ENCODE data around the gene SYNDIG1L. TPM values are rescaled to one million over a fixed set of nuclear protein-coding genes. Genes with fewer than 3 reads are reported as not detected.
A peak's percentile ranks its signal among the peaks of the same experiment; 100 is the strongest.

SYNDIG1L gene
- total and polyA plus RNA-seq, 9 of the 15 experiments (the other 6 are each of a cell fraction or from before 2014, with no cell fraction given): not detected

DNA sequence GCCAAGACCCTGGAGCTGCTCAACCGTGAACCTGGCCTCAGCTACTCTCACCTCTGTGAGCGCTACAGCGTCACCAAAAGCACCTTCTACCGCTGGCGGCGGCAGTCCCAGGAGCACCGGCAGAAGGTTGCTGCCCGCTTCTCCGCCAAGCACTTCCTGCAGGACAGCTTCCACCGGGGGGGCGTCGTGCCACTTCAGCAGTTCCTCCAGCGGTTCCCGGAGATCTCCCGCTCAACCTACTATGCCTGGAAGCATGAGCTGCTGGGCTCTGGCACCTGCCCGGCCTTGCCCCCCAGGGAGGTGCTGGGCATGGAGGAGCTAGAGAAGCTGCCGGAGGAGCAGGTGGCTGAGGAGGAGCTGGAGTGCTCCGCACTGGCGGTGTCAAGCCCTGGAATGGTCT, 68.4 kb downstream of the SYNDIG1L start:
- in situ Hi-C loops (cut with MboI): no loop called here

DNA sequence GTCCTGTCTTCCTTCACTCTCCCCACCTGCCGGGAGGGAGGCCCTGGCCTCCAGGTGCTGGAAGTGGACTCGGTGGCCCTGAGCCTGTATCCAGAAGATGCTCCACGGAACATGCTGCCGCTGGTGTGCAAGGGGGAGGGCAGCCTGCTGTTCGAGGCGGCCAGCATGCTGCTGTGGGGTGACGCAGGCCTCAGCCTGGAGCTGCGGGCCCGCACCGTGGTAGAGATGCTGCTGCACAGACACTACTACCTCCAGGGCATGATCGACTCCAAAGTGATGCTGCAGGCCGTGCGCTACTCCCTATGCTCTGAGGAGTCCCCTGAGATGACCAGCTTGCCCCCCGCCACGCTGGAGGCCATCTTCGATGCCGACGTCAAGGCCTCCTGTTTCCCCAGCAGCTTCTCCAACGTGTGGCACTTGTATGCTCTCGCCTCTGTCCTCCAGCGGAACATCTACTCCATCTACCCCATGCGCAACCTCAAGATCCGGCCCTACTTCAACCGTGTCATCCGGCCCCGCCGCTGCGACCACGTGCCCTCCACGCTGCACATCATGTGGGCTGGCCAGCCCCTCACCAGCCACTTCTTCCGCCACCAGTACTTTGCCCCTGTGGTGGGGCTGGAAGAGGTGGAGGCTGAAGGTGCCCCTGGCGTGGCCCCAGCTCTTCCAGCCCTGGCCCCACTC, 69.0 kb downstream of the SYNDIG1L start:
- ChIA-PET POLR2A (interaction anchor here (0.8 kb wide), 1 partner anchor 10 kb away, joined by 4 read pairs; no protein-coding TSS in a partner anchor), CTCF (ENCODE audit: low intra/inter-chr PET ratio) (interaction anchor here (0.6 kb wide), 1 partner anchor 376 kb away, joined by 4 read pairs; no protein-coding TSS in a partner anchor)
- peaks cover 7 to 28% of the 10 kb centered on the region in 2 experiments; a peak in 3 of 5 replicates for H3K27me3 ChIP-seq (ENCODE audit: control insufficient read depth in 2 of 2, insufficient read depth in 2 of 2, low read length in 2 of 2)
- no peaks in the 10 kb centered on the region for H3K9me1 ChIP-seq (ENCODE audit: control insufficient read depth, insufficient read depth, low read length)
- no peaks in the 10 kb centered on the region for H3K9me3 ChIP-seq (replicated peaks; ENCODE audit: control insufficient read depth, insufficient read depth, low read depth, low read length)
- intact Hi-C loops (cut with micrococcal nuclease) (no loop called here), in situ Hi-C loops (cut with MboI) (no loop called here)
- no peak overlapping the region for H3K4me2 ChIP-seq (ENCODE audit: insufficient read depth, low read length)
- ATAC-seq (no peak; the same call in 2 of the 3 replicates), DNase-seq (ENCODE audit: extremely low read depth in 1 of 4, low spot score in 3 of 4) (no peak), FAIRE-seq (no peak)
- no peaks in the 10 kb centered on the region for H4K20me1 ChIP-seq (replicated peaks; ENCODE audit: control insufficient read depth, insufficient read depth, low read length)
- no peak overlapping the region for H3K9ac ChIP-seq (ENCODE audit: insufficient read depth in 1 of 2, low read depth in 2 of 2, low read length in 2 of 2)
- H3K4me3 ChIP-seq: no peak overlapping the region
- 18% methylated on average over 21 of the region's 32 CpGs for WGBS (ENCODE audit: insufficient coverage, low coverage, missing lambda C conversion rate)
- no peak overlapping the region for H2AFZ ChIP-seq (ENCODE audit: low read depth, low read length)
- no peak overlapping the region for H3K27ac ChIP-seq (ENCODE audit: extremely low read depth, low read depth, low read length)
- peaks cover 0 to 9% of the 10 kb centered on the region in 2 experiments; a peak in 2 of 5 replicates for H3K4me1 ChIP-seq (replicated peaks in 1 of 2; ENCODE audit: control insufficient read depth in 2 of 2, insufficient read depth in 2 of 2, low read length in 2 of 2)
- H3K79me2 ChIP-seq (ENCODE audit: control insufficient read depth, insufficient read depth, low read length): no peaks in the 10 kb centered on the region
- BruUV-seq (replicated peaks): no TSS peak
- no peaks in the 10 kb centered on the region for H3K36me3 ChIP-seq (ENCODE audit: control insufficient read depth, insufficient read depth, low read length)
- TF ChIP-seq NR2F6 (CRISPR knock-in tag; IDR thresholded peaks at IDR 0.05) (no peak), L3MBTL2 (IDR thresholded peaks at IDR 0.05) (0 out of 2 replicates have a peak, but pooled peaks have one; percentile 33)

More for the DNA sequence above, 68.4 kb downstream of the SYNDIG1L start:
- no peak overlapping the region for H3K27ac ChIP-seq (ENCODE audit: extremely low read depth, low read depth, low read length)
- H3K4me3 ChIP-seq: no peak overlapping the region
- no peaks in the 10 kb centered on the region for H3K36me3 ChIP-seq (ENCODE audit: control insufficient read depth, insufficient read depth, low read length)
- no peaks in the 10 kb centered on the region for H3K9me1 ChIP-seq (ENCODE audit: control insufficient read depth, insufficient read depth, low read length)
- no peak overlapping the region for H2AFZ ChIP-seq (ENCODE audit: low read depth, low read length)
- H3K4me2 ChIP-seq (ENCODE audit: insufficient read depth, low read length): no peak overlapping the region
- no peak for ATAC-seq
- peaks cover 7 to 28% of the 10 kb centered on the region in 2 experiments; a peak in 3 of 5 replicates for H3K27me3 ChIP-seq (ENCODE audit: control insufficient read depth in 2 of 2, insufficient read depth in 2 of 2, low read length in 2 of 2)
- POLR2A ChIA-PET: no interaction called here
- intact Hi-C loops (cut with micrococcal nuclease): no loop called here
- TF ChIP-seq MAFG (tag; conservative IDR thresholded peaks at IDR 0.05) (no peak), L3MBTL2 (IDR thresholded peaks at IDR 0.05) (0 out of 2 replicates have a peak, but pooled peaks have one; percentile 3)
- H3K79me2 ChIP-seq (ENCODE audit: control insufficient read depth, insufficient read depth, low read length): no peaks in the 10 kb centered on the region
- DNase-seq (ENCODE audit: extremely low read depth in 1 of 4, low spot score in 3 of 4): no peak
- CTCF ChIA-PET (ENCODE audit: low intra/inter-chr PET ratio): no interaction called here
- no peak overlapping the region for H3K9ac ChIP-seq (ENCODE audit: insufficient read depth in 1 of 2, low read depth in 2 of 2, low read length in 2 of 2)
- H4K20me1 ChIP-seq (replicated peaks; ENCODE audit: control insufficient read depth, insufficient read depth, low read length): no peaks in the 10 kb centered on the region
- no peak for FAIRE-seq
- H3K9me3 ChIP-seq (replicated peaks; ENCODE audit: control insufficient read depth, insufficient read depth, low read depth, low read length): no peaks in the 10 kb centered on the region
- H3K4me1 ChIP-seq (replicated peaks in 1 of 2; ENCODE audit: control insufficient read depth in 2 of 2, insufficient read depth in 2 of 2, low read length in 2 of 2): peaks cover 0 to 9% of the 10 kb centered on the region in 2 experiments; a peak in 2 of 5 replicates
- 3% methylated on average over 12 of the region's 19 CpGs for WGBS (ENCODE audit: insufficient coverage, low coverage, missing lambda C conversion rate)
- BruUV-seq (replicated peaks): no TSS peak

All from K562 (cell line).